Measurements from ENCODE around the gene KDM2A.

- no peak for TF ChIP-seq CREB5 (CRISPR knock-in tag; IDR thresholded peaks at IDR 0.05; ENCODE audit: low read depth)
- TF ChIP-seq ZFP3 (CRISPR knock-in tag; IDR thresholded peaks at IDR 0.05) = no peak
- TF ChIP-seq RARB (CRISPR knock-in tag; IDR thresholded peaks at IDR 0.05) = no peak
- TF ChIP-seq PATZ1 (CRISPR knock-in tag; IDR thresholded peaks at IDR 0.05; ENCODE audit: borderline replicate concordance) = no peak
- no peak for TF ChIP-seq ESRRG (CRISPR knock-in tag; IDR thresholded peaks at IDR 0.05)
- no peak for TF ChIP-seq ZFP30 (CRISPR knock-in tag; IDR thresholded peaks at IDR 0.05)
- TF ChIP-seq POU6F1 (CRISPR knock-in tag; IDR thresholded peaks at IDR 0.05; ENCODE audit: borderline replicate concordance, low read depth) = no peak
- no peak for TF ChIP-seq TCF4 (CRISPR knock-in tag; IDR thresholded peaks at IDR 0.05; ENCODE audit: borderline replicate concordance)
Observed at GRCh38 chr11:67119585-67120391, 725 bp downstream of the KDM2A start.

All from SK-N-SH treated with all-trans-retinoic acid at 6 μM for 48 hours (cell line).